ENCODE data around the gene MIEN1.
A peak's percentile ranks its signal among the peaks of the same experiment; 100 is the strongest.

MIEN1 gene

GRCh38 chr17:39755554-39756379 is 25.4 kb upstream of the MIEN1 start:
- H3K9me3 ChIP-seq (ENCODE audit: control insufficient read depth in 2 of 2, low read length in 2 of 2) = no peaks in the 10 kb centered on the region
- H3K4me1 ChIP-seq (ENCODE audit: control insufficient read depth in 2 of 2, insufficient read depth in 2 of 2, low read length in 2 of 2) = peaks cover 11 to 18% of the 10 kb centered on the region in 2 donors
- H3K9ac ChIP-seq (ENCODE audit: low read depth in 1 of 2, low read length in 2 of 2) = peak overlapping the region; percentile 36 to 86
- peak overlapping the region; percentile 90 to 96 for H3K27ac ChIP-seq (ENCODE audit: low read depth in 2 of 2, low read length in 2 of 2)
- H3K27me3 ChIP-seq (ENCODE audit: control insufficient read depth in 2 of 2, insufficient read depth in 2 of 2, low read length in 2 of 2) = no peaks in the 10 kb centered on the region
- no peak overlapping the region for H3K4me3 ChIP-seq (ENCODE audit: low read length in 2 of 2)
- no peaks in the 10 kb centered on the region for H3K36me3 ChIP-seq (ENCODE audit: control insufficient read depth in 2 of 2, insufficient read depth in 2 of 2, low read length in 2 of 2)

- Histone ChIP-seq H3K4me3 (ENCODE audit: low read length in 2 of 2) (peak overlapping the region; percentile 69 to 81), H3K36me3 (ENCODE audit: control insufficient read depth in 2 of 2, insufficient read depth in 2 of 2, low read length in 2 of 2) (no peaks in the 10 kb centered on the region), H3K4me1 (ENCODE audit: control insufficient read depth in 2 of 2, insufficient read depth in 2 of 2, low read length in 2 of 2) (peaks cover 11 to 21% of the 10 kb centered on the region in 2 donors), H3K9ac (ENCODE audit: low read depth in 1 of 2, low read length in 2 of 2) (peak overlapping the region; percentile 86 to 88), H3K9me3 (ENCODE audit: control insufficient read depth in 2 of 2, low read length in 2 of 2) (no peaks in the 10 kb centered on the region), H3K27me3 (ENCODE audit: control insufficient read depth in 2 of 2, insufficient read depth in 2 of 2, low read length in 2 of 2) (no peaks in the 10 kb centered on the region), H3K27ac (ENCODE audit: low read depth in 2 of 2, low read length in 2 of 2) (peak overlapping the region; percentile 90 to 96)
These were observed 24.7 kb upstream of the MIEN1 start for GRCh38 chr17:39754958-39755553.

- peaks cover 11 to 22% of the 10 kb centered on the region in 2 donors for H3K4me1 ChIP-seq (ENCODE audit: control insufficient read depth in 2 of 2, insufficient read depth in 2 of 2, low read length in 2 of 2)
- peak overlapping the region; percentile 86 to 88 for H3K9ac ChIP-seq (ENCODE audit: low read depth in 1 of 2, low read length in 2 of 2)
- no peaks in the 10 kb centered on the region for H3K9me3 ChIP-seq (ENCODE audit: control insufficient read depth in 2 of 2, low read length in 2 of 2)
- no peaks in the 10 kb centered on the region for H3K36me3 ChIP-seq (ENCODE audit: control insufficient read depth in 2 of 2, insufficient read depth in 2 of 2, low read length in 2 of 2)
- no peaks in the 10 kb centered on the region for H3K27me3 ChIP-seq (ENCODE audit: control insufficient read depth in 2 of 2, insufficient read depth in 2 of 2, low read length in 2 of 2)
- peak overlapping the region; percentile 69 to 81 for H3K4me3 ChIP-seq (ENCODE audit: low read length in 2 of 2)
- H3K27ac ChIP-seq (ENCODE audit: low read depth in 2 of 2, low read length in 2 of 2) = peak overlapping the region; percentile 90 to 96
These were observed 24.0 kb upstream of the MIEN1 start for GRCh38 chr17:39754161-39754957.

GRCh38 chr17:39753514-39754160 is 23.3 kb upstream of the MIEN1 start:
- H3K27me3 ChIP-seq (ENCODE audit: control insufficient read depth in 2 of 2, insufficient read depth in 2 of 2, low read length in 2 of 2) = no peaks in the 10 kb centered on the region
- H3K4me3 ChIP-seq (ENCODE audit: low read length in 2 of 2) = peak overlapping the region; percentile 69 to 81
- peaks cover 11 to 22% of the 10 kb centered on the region in 2 donors for H3K4me1 ChIP-seq (ENCODE audit: control insufficient read depth in 2 of 2, insufficient read depth in 2 of 2, low read length in 2 of 2)
- peak overlapping the region; percentile 64 to 86 for H3K9ac ChIP-seq (ENCODE audit: low read depth in 1 of 2, low read length in 2 of 2)
- H3K36me3 ChIP-seq (ENCODE audit: control insufficient read depth in 2 of 2, insufficient read depth in 2 of 2, low read length in 2 of 2) = no peaks in the 10 kb centered on the region
- peak overlapping the region; percentile 90 to 96 for H3K27ac ChIP-seq (ENCODE audit: low read depth in 2 of 2, low read length in 2 of 2)
- H3K9me3 ChIP-seq (ENCODE audit: control insufficient read depth in 2 of 2, low read length in 2 of 2) = no peaks in the 10 kb centered on the region

- Histone ChIP-seq H3K27ac (ENCODE audit: low read depth in 2 of 2, low read length in 2 of 2) (no peak overlapping the region), H3K9ac (ENCODE audit: low read depth in 1 of 2, low read length in 2 of 2) (no peak overlapping the region), H3K36me3 (ENCODE audit: control insufficient read depth in 2 of 2, insufficient read depth in 2 of 2, low read length in 2 of 2) (no peaks in the 10 kb centered on the region), H3K4me3 (ENCODE audit: low read length in 2 of 2) (no peak overlapping the region), H3K9me3 (ENCODE audit: control insufficient read depth in 2 of 2, low read length in 2 of 2) (no peaks in the 10 kb centered on the region), H3K4me1 (ENCODE audit: control insufficient read depth in 2 of 2, insufficient read depth in 2 of 2, low read length in 2 of 2) (peaks cover 11 to 18% of the 10 kb centered on the region in 2 donors), H3K27me3 (ENCODE audit: control insufficient read depth in 2 of 2, insufficient read depth in 2 of 2, low read length in 2 of 2) (no peaks in the 10 kb centered on the region)
These were observed 22.0 kb upstream of the MIEN1 start for GRCh38 chr17:39752241-39752881.

- H3K27me3 ChIP-seq (ENCODE audit: control insufficient read depth in 2 of 2, insufficient read depth in 2 of 2, low read length in 2 of 2) = no peaks in the 10 kb centered on the region
- no peak overlapping the region for H3K4me3 ChIP-seq (ENCODE audit: low read length in 2 of 2)
- no peaks in the 10 kb centered on the region for H3K9me3 ChIP-seq (ENCODE audit: control insufficient read depth in 2 of 2, low read length in 2 of 2)
- peaks cover 11 to 18% of the 10 kb centered on the region in 2 donors for H3K4me1 ChIP-seq (ENCODE audit: control insufficient read depth in 2 of 2, insufficient read depth in 2 of 2, low read length in 2 of 2)
- no peaks in the 10 kb centered on the region for H3K36me3 ChIP-seq (ENCODE audit: control insufficient read depth in 2 of 2, insufficient read depth in 2 of 2, low read length in 2 of 2)
- no peak overlapping the region for H3K9ac ChIP-seq (ENCODE audit: low read depth in 1 of 2, low read length in 2 of 2)
- H3K27ac ChIP-seq (ENCODE audit: low read depth in 2 of 2, low read length in 2 of 2) = no peak overlapping the region
These were observed 21.3 kb upstream of the MIEN1 start for GRCh38 chr17:39751637-39752036.

- Histone ChIP-seq H3K4me3 (ENCODE audit: low read length in 2 of 2) (no peak overlapping the region), H3K9me3 (ENCODE audit: control insufficient read depth in 2 of 2, low read length in 2 of 2) (no peaks in the 10 kb centered on the region), H3K27ac (ENCODE audit: low read depth in 2 of 2, low read length in 2 of 2) (no peak overlapping the region), H3K27me3 (ENCODE audit: control insufficient read depth in 2 of 2, insufficient read depth in 2 of 2, low read length in 2 of 2) (no peaks in the 10 kb centered on the region), H3K9ac (ENCODE audit: low read depth in 1 of 2, low read length in 2 of 2) (no peak overlapping the region), H3K36me3 (ENCODE audit: control insufficient read depth in 2 of 2, insufficient read depth in 2 of 2, low read length in 2 of 2) (no peaks in the 10 kb centered on the region), H3K4me1 (ENCODE audit: control insufficient read depth in 2 of 2, insufficient read depth in 2 of 2, low read length in 2 of 2) (peaks cover 11 to 18% of the 10 kb centered on the region in 2 donors)
These were observed 20.7 kb upstream of the MIEN1 start for GRCh38 chr17:39751016-39751543.

GRCh38 chr17:39750131-39751015 is 20.0 kb upstream of the MIEN1 start:
- Histone ChIP-seq H3K4me1 (ENCODE audit: control insufficient read depth in 2 of 2, insufficient read depth in 2 of 2, low read length in 2 of 2) (peaks cover 11 to 18% of the 10 kb centered on the region in 2 donors), H3K36me3 (ENCODE audit: control insufficient read depth in 2 of 2, insufficient read depth in 2 of 2, low read length in 2 of 2) (peaks cover 2 to 3% of the 10 kb centered on the region in 2 donors), H3K4me3 (ENCODE audit: low read length in 2 of 2) (no peak overlapping the region), H3K9me3 (ENCODE audit: control insufficient read depth in 2 of 2, low read length in 2 of 2) (no peaks in the 10 kb centered on the region), H3K9ac (ENCODE audit: low read depth in 1 of 2, low read length in 2 of 2) (no peak overlapping the region), H3K27me3 (ENCODE audit: control insufficient read depth in 2 of 2, insufficient read depth in 2 of 2, low read length in 2 of 2) (no peaks in the 10 kb centered on the region), H3K27ac (ENCODE audit: low read depth in 2 of 2, low read length in 2 of 2) (no peak overlapping the region)

Measured in mucosa of rectum (tissue), 2 donors.